H1 (cell line): ENCODE data around the gene COL8A1.

Experiments
- CTCF ChIP-seq, 3 experiments: IDR thresholded peaks; 1 replicate in 2 of 3; 2 replicates in 1 of 3; pipeline versions ENCODE4 v1.5.1 to v1.6.1; 2011; ENCODE audit warnings: low read length in 3 of 3, mild to moderate bottlenecking in 3 of 3, inconsistent platforms in 2 of 3, low read depth in 1 of 3, moderate library complexity in 1 of 3; ENCODE audit not compliant: insufficient read depth in 1 of 3; ENCODE audit errors: control extremely low read depth in 1 of 3
- EP300 ChIP-seq, 2 experiments: IDR thresholded peaks; 1 replicate in 1 of 2; 2 replicates in 1 of 2; pipeline ENCODE4 v1.6.1; 2011 to 2012; ENCODE audit warnings: low read depth in 2 of 2, low read length in 2 of 2, mild to moderate bottlenecking in 2 of 2, borderline replicate concordance in 1 of 2, inconsistent platforms in 1 of 2, moderate library complexity in 1 of 2
- EZH2 ChIP-seq: fragments of 200-600 bp; sonication (generic); IDR thresholded peaks from 2 replicates; pipeline ENCODE4 v1.7.1; 2012; ENCODE audit warnings: low read depth, mild to moderate bottlenecking, moderate library complexity, low read length, inconsistent platforms; ENCODE audit not compliant: severe bottlenecking
- PHF8 ChIP-seq: fragments of 200-600 bp; sonication (generic); conservative IDR thresholded peaks from 2 replicates; pipeline ENCODE4 v1.7.1; 2012; ENCODE audit warnings: low read depth, mild to moderate bottlenecking, inconsistent platforms, low read length, moderate library complexity

- TF ChIP-seq EZH2 (no peak), PHF8 (no peak), CTCF (IDR thresholded peaks at IDR 0.05; ENCODE audit: control extremely low read depth in 1 of 3, insufficient read depth in 1 of 3, low read depth in 1 of 3, low read length in 3 of 3) (no peak), EP300 (IDR thresholded peaks at IDR 0.05; ENCODE audit: borderline replicate concordance in 1 of 2, low read depth in 2 of 2, low read length in 2 of 2) (no peak)
Measured at GRCh38 chr3:99772171-99772570, 133.8 kb downstream of the COL8A1 start.
